Stimulated activated CD4-positive, alpha-beta T cell treated with anti-CD3 and anti-CD28 coated beads, Interleukin-4, amount 100 ng/mL, for 4 hours (primary cell): ENCODE results near the gene PDE4D.

Experiments
- DNase-seq, 2 experiments: peaks; one replicate each; pipeline ENCODE4 v3.0.0-alpha.2; 2020

The PDE4D gene

GRCh38 chr5:59272809-59273427, 620.6 kb downstream of the PDE4D start:
- DNase-seq = no peak

GRCh38 chr5:59268756-59269415, 624.6 kb downstream of the PDE4D start:
- DNase-seq = no peak

- no peak for DNase-seq
These were observed 626.5 kb downstream of the PDE4D start for GRCh38 chr5:59267033-59267432.

- DNase-seq = no peak
These were observed 627.1 kb downstream of the PDE4D start for GRCh38 chr5:59266410-59266809.

- no peak for DNase-seq
These were observed 628.8 kb downstream of the PDE4D start for GRCh38 chr5:59264639-59265245.

- no peak for DNase-seq
These were observed 629.5 kb downstream of the PDE4D start for GRCh38 chr5:59264013-59264412.

- DNase-seq = no peak
These were observed 631.6 kb downstream of the PDE4D start for GRCh38 chr5:59261969-59262368.

GRCh38 chr5:59260973-59261372, 632.6 kb downstream of the PDE4D start:
- DNase-seq = no peak

GRCh38 chr5:59260200-59260599, 633.3 kb downstream of the PDE4D start:
- no peak for DNase-seq

- no peak for DNase-seq
These were observed 634.3 kb downstream of the PDE4D start for GRCh38 chr5:59259237-59259636.

GRCh38 chr5:59257488-59258400, 635.8 kb downstream of the PDE4D start:
- DNase-seq = no peak

GRCh38 chr5:59256331-59256730, 637.2 kb downstream of the PDE4D start:
- no peak for DNase-seq

- no peak for DNase-seq
These were observed 639.4 kb downstream of the PDE4D start for GRCh38 chr5:59254055-59254687.

GRCh38 chr5:59253625-59254024, 639.9 kb downstream of the PDE4D start:
- no peak for DNase-seq

GRCh38 chr5:59251627-59252026, 641.9 kb downstream of the PDE4D start:
- no peak for DNase-seq

GRCh38 chr5:59249726-59250125, 643.8 kb downstream of the PDE4D start:
- DNase-seq = no peak

- no peak for DNase-seq
These were observed 644.4 kb downstream of the PDE4D start for GRCh38 chr5:59249160-59249559.

GRCh38 chr5:59246882-59247281, 646.6 kb downstream of the PDE4D start:
- no peak for DNase-seq

GRCh38 chr5:59246145-59246869, 647.2 kb downstream of the PDE4D start:
- DNase-seq = no peak

GRCh38 chr5:59245198-59245597, 648.3 kb downstream of the PDE4D start:
- no peak for DNase-seq

- no peak for DNase-seq
These were observed 652.0 kb downstream of the PDE4D start for GRCh38 chr5:59241552-59241951.

- DNase-seq = no peak
These were observed 652.4 kb downstream of the PDE4D start for GRCh38 chr5:59241119-59241518.
